HG03103 (cell line): ENCODE data around the gene INO80.

Experiments used
- ATAC-seq: cut with Tn5 transposase; IDR thresholded peaks from one replicate; pipeline ENCODE4 v1.9.1; 2021; ENCODE audit warnings: low read depth; ENCODE audit not compliant: unreplicated experiment

The INO80 gene

GRCh38 chr15:40933517-40933902 is 182.6 kb downstream of the INO80 start:
- ATAC-seq: no peak

- no peak for ATAC-seq
Measured at GRCh38 chr15:40932649-40933516, 183.2 kb downstream of the INO80 start.

DNA sequence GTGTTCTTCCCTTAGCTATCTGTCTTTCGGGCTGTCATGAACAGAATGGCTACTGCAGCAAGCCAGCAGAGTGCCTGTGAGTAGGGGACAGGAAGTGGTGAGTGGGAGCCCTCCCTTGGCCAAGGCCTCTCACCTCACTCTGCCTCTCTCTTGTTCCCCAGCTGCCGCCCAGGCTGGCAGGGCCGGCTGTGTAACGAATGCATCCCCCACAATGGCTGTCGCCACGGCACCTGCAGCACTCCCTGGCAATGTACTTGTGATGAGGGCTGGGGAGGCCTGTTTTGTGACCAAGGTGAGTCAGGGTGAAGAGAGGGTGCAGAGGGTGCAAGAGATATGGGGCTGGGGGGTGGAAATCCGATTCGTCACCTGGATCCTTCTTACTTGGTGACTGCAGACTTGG is 183.9 kb downstream of the INO80 start:
- ATAC-seq: no peak

DNA sequence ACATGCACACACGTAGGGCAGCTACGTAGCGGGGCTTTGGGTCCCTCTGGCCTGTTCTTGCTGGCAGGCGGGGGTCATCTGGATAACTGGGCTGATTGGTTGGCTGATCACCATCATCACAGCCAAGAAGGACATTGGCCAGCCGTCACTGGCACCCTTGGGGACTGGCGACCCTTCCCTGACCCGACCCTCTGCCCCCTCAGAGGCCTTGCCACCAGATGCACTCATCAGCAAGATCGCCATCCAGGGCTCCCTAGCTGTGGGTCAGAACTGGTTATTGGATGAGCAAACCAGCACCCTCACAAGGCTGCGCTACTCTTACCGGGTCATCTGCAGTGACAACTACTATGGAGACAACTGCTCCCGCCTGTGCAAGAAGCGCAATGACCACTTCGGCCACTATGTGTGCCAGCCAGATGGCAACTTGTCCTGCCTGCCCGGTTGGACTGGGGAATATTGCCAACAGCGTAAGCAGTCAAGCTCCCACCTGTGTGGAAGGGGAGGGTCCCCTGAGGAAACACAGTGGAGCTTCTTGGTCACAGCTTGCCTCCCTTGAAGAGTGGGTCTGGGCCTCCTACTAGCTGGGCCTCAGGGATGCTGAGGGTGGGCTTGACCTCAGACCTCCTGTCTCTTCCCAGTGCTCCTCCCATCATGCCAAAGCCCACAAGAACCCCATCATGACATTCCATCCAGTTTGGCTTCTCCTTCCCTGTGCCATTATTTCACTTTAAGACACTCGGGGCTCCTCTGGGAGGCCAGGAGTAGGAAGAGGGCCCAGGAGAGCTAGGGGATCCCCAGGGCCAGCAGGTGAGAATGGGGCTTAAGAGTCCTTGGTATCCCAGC is 184.6 kb downstream of the INO80 start:
- no peak for ATAC-seq

DNA sequence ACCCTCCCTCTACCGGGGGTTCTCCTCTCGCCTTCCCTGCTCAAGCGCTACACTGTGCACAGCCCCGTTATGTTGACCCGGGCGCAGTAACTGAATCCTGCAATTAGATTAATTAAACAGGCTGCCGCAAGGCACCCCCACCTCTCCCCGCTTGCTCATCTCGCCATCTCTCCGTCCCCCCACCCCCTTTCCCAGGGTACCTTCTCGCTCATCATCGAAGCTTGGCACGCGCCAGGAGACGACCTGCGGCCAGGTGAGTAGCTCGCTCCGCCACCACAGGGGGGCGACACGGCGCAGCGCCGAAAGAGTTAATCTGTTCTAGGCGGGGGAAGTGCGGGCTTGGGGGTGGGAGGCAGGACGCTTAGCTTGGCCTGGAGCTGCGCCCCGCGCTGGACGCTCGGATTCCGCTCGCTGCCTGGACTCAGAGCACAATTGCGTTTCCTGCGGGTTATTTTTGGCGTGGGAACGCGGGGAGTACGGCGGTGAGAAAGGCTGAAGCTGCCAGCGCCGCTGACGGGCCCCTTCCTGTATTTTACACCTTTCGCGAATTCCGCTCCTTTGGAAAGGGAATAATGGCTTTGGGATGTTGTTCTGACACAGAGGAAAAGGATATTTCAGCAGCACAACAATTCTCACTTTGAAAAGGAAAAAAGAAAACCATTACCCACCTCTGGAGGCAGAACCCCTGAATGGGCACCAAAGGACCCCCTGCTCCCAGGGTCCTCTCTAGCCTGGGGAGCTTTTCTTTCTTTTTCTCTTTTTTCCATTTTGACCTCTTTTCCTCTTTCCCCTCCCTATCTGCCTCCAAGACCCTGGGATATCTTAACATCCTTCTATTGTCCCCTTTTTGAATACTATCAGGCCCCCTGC is 185.4 kb downstream of the INO80 start:
- ATAC-seq: no peak

DNA sequence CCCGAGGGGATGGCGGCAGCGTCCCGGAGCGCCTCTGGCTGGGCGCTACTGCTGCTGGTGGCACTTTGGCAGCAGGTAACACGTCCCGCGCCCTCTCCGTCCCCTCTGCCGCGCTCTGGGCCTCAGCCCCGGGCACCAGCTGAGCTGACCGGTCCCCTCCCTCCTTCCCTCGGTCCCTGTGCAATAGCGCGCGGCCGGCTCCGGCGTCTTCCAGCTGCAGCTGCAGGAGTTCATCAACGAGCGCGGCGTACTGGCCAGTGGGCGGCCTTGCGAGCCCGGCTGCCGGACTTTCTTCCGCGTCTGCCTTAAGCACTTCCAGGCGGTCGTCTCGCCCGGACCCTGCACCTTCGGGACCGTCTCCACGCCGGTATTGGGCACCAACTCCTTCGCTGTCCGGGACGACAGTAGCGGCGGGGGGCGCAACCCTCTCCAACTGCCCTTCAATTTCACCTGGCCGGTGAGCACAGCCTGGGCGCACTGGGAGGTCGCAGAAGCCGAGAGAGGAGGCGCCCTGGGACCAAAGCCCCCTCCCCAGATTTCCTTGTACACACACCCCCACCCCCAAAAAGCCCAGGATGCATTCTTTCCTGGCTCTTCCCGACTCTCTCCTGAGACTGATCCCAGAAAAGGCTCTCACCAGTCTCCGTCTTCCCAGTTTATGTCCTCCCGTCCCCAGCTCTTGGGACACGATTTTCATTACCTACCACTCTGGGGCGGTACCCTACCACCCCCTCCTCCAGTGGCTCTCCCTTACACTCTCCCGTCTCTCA is 186.2 kb downstream of the INO80 start:
- ATAC-seq: no peak
